Neural progenitor cell (in vitro differentiated cells): ENCODE results near the gene LRRC53.

Experiments used
- EZH2phosphoT487 ChIP-seq: fragments of 200-600 bp; sonication (generic); IDR thresholded peaks from 2 replicates; pipeline ENCODE4 v1.6.1; 2017; ENCODE audit warnings: antibody characterized with exemption
- TF ChIP-seq, protein P1 (sequence below): fragments of 200-600 bp; sonication (generic); IDR thresholded peaks from 2 replicates; pipeline ENCODE4 v1.5.1; 2017; ENCODE audit warnings: antibody characterized with exemption, mild to moderate bottlenecking

DNA sequence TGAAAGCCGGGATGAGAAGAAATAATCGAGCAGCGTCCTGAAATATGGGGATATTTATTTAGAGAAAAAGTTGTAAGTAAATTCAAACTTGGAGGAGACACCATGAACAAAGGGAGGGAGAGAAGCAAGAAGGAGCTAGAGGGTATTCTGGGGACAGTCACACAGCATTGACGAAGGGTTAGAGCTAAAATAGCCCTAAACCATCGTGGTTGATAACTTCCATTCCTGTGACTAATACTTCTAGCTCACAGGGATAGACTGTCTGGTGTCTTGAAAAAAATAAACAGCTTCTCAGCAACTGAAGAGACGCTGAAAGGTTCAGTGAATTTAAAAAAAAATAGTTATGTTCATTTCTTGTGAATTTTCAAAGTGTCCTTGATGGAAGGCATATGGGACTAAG, 86.7 kb downstream of the LRRC53 start:
- TF ChIP-seq, protein P1, sequence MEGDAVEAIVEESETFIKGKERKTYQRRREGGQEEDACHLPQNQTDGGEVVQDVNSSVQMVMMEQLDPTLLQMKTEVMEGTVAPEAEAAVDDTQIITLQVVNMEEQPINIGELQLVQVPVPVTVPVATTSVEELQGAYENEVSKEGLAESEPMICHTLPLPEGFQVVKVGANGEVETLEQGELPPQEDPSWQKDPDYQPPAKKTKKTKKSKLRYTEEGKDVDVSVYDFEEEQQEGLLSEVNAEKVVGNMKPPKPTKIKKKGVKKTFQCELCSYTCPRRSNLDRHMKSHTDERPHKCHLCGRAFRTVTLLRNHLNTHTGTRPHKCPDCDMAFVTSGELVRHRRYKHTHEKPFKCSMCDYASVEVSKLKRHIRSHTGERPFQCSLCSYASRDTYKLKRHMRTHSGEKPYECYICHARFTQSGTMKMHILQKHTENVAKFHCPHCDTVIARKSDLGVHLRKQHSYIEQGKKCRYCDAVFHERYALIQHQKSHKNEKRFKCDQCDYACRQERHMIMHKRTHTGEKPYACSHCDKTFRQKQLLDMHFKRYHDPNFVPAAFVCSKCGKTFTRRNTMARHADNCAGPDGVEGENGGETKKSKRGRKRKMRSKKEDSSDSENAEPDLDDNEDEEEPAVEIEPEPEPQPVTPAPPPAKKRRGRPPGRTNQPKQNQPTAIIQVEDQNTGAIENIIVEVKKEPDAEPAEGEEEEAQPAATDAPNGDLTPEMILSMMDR: no peak
- TF ChIP-seq EZH2phosphoT487: no peak
